Liver (tissue), 9 donors: ENCODE data around the gene MAP4K2. TPM values are rescaled to one million over a fixed set of nuclear protein-coding genes. Genes with fewer than 3 reads are reported as not detected.

Source experiments
- DNase-seq: peaks from one replicate; pipeline ENCODE4 v3.0.0-alpha.2; 2017; ENCODE audit warnings: low spot score
- H3K27ac ChIP-seq, 2 donors: one replicate each; pipeline ENCODE4 v1.7.0; 2013; ENCODE audit warnings: inconsistent platforms in 2 of 2, low read length in 2 of 2, control low read depth in 1 of 2, low read depth in 1 of 2, mild to moderate bottlenecking in 1 of 2
- H3K27me3 ChIP-seq, 4 donors: one replicate each; pipeline versions ENCODE4 v1.6.1 to v1.7.0; 2013; ENCODE audit warnings: low read length in 3 of 4, inconsistent platforms in 1 of 4, mild to moderate bottlenecking in 1 of 4, moderate library complexity in 1 of 4; ENCODE audit not compliant: control insufficient read depth in 4 of 4, insufficient read depth in 4 of 4
- H3K36me3 ChIP-seq, 4 donors: one replicate each; pipeline versions ENCODE4 v1.6.1 to v1.7.0; 2013; ENCODE audit warnings: low read length in 3 of 4, mild to moderate bottlenecking in 3 of 4, low read depth in 1 of 4, moderate library complexity in 1 of 4; ENCODE audit not compliant: control insufficient read depth in 4 of 4, insufficient read depth in 3 of 4
- H3K4me1 ChIP-seq, 4 donors: one replicate each; pipeline versions ENCODE4 v1.6.1 to v1.7.0; 2013; ENCODE audit warnings: low read length in 3 of 4, mild to moderate bottlenecking in 3 of 4, moderate library complexity in 1 of 4; ENCODE audit not compliant: control insufficient read depth in 4 of 4, insufficient read depth in 4 of 4
- H3K4me3 ChIP-seq, 3 donors: one replicate each; pipeline versions ENCODE4 v1.6.1 to v1.7.0; 2013; ENCODE audit warnings: low read length in 3 of 3, control low read depth in 1 of 3, low read depth in 1 of 3, mild to moderate bottlenecking in 1 of 3
- H3K9ac ChIP-seq, 2 donors: one replicate each; pipeline ENCODE4 v1.7.0; 2013; ENCODE audit warnings: low read length in 2 of 2, mild to moderate bottlenecking in 2 of 2, moderate library complexity in 2 of 2, control low read depth in 1 of 2, low read depth in 1 of 2
- H3K9me3 ChIP-seq, 4 donors: one replicate each; pipeline versions ENCODE4 v1.6.1 to v1.7.0; 2013; ENCODE audit warnings: low read length in 3 of 4; ENCODE audit not compliant: control insufficient read depth in 4 of 4
- ATF3 ChIP-seq: IDR thresholded peaks from 2 replicates; pipeline ENCODE4 v1.6.1; 2016; ENCODE audit warnings: antibody characterized with exemption
- EGR1 ChIP-seq, 2 donors: IDR thresholded peaks; 2 replicates each; pipeline ENCODE4 v1.6.1; 2016 to 2018; ENCODE audit warnings: antibody characterized with exemption in 2 of 2, low read depth in 2 of 2
- FOXA1 ChIP-seq: IDR thresholded peaks from 2 replicates; pipeline ENCODE4 v1.6.1; 2016; ENCODE audit warnings: antibody characterized with exemption
- FOXA2 ChIP-seq: IDR thresholded peaks from 2 replicates; pipeline ENCODE4 v1.6.1; 2016; ENCODE audit warnings: antibody characterized with exemption
- GABPA ChIP-seq, 2 donors: IDR thresholded peaks in 1 of 2; conservative IDR thresholded peaks in 1 of 2; 2 replicates each; pipeline ENCODE4 v1.6.1; 2016; ENCODE audit warnings: antibody characterized with exemption in 2 of 2, mild to moderate bottlenecking in 1 of 2, moderate library complexity in 1 of 2
- HNF4A ChIP-seq, 2 donors: conservative IDR thresholded peaks; 2 replicates each; pipeline ENCODE4 v1.6.1; 2016; ENCODE audit warnings: antibody characterized with exemption in 2 of 2, mild to moderate bottlenecking in 2 of 2
- HNF4G ChIP-seq: IDR thresholded peaks from 2 replicates; pipeline ENCODE4 v1.6.1; 2016; ENCODE audit warnings: antibody characterized with exemption
- JUND ChIP-seq, 2 donors: IDR thresholded peaks; 2 replicates each; pipeline ENCODE4 v1.6.1; 2016; ENCODE audit warnings: antibody characterized with exemption in 2 of 2
- MAX ChIP-seq: IDR thresholded peaks from 2 replicates; pipeline ENCODE4 v1.6.1; 2016; ENCODE audit warnings: antibody characterized with exemption
- RAD21 ChIP-seq, 2 donors: IDR thresholded peaks; 2 replicates each; pipeline ENCODE4 v1.6.1; 2016; ENCODE audit warnings: antibody characterized with exemption in 2 of 2, mild to moderate bottlenecking in 2 of 2
- REST ChIP-seq: IDR thresholded peaks from 2 replicates; pipeline ENCODE4 v1.6.1; 2016; ENCODE audit warnings: antibody characterized with exemption, mild to moderate bottlenecking
- RXRA ChIP-seq, 2 donors: IDR thresholded peaks; 2 replicates each; pipeline ENCODE4 v1.6.1; 2017 to 2018; ENCODE audit warnings: antibody characterized with exemption in 2 of 2, mild to moderate bottlenecking in 1 of 2
- SP1 ChIP-seq: IDR thresholded peaks from 2 replicates; pipeline ENCODE4 v1.6.1; 2018; ENCODE audit warnings: antibody characterized with exemption, mild to moderate bottlenecking
- TAF1 ChIP-seq: conservative IDR thresholded peaks from 2 replicates; pipeline ENCODE4 v1.6.1; 2016; ENCODE audit warnings: antibody characterized with exemption, mild to moderate bottlenecking
- YY1 ChIP-seq: IDR thresholded peaks from 2 replicates; pipeline ENCODE4 v1.6.1; 2016; ENCODE audit warnings: antibody characterized with exemption, mild to moderate bottlenecking
- WGBS: extraction: QIAGEN DNeasy Blood & Tissue Kit; methylation state at CpG from one replicate; pipeline ENCODE4 v1.1.7; 2013; 5-methylcytosine and 5-hydroxymethylcytosine counted together
- polyA plus RNA-seq, 2 donors: library from polyadenylated mRNA; stranded (reverse) in 1 of 2; unstranded in 1 of 2; fragments of 200-250 nt in 1 of 2; fragments of >200 nt in 1 of 2; fragmentation: Nextera tagmentation in 1 of 2; extraction: Ambion mirVana in 1 of 2; gene quantifications; one replicate each; pipeline versions ENCODE4 v1.2.1 to v1.2.3, GENCODE V29; 2013 to 2015
- total RNA-seq, 2 donors: library from RNA; depleted of rRNA; stranded (reverse); fragments of >200 nt; gene quantifications; one replicate each; pipeline ENCODE4 v1.2.3, GENCODE V29; 2014
- TF ChIP-seq, protein P1 (sequence below): fragments of 150-350 bp; IDR thresholded peaks from 2 replicates; pipeline ENCODE4 v1.5.1; 2017; ENCODE audit warnings: improper control_type of control experiment, low read depth, low read length; ENCODE audit not compliant: missing input control
- donor health status: healthy.
- donor health status: healthy.
- donor health status: healthy.
- donor health status: healthy.
- donor health status: healthy.

MAP4K2 gene
- total and polyA plus RNA-seq, 4 donors = 2.1 to 6.9 (median 3.5) TPM

DNA sequence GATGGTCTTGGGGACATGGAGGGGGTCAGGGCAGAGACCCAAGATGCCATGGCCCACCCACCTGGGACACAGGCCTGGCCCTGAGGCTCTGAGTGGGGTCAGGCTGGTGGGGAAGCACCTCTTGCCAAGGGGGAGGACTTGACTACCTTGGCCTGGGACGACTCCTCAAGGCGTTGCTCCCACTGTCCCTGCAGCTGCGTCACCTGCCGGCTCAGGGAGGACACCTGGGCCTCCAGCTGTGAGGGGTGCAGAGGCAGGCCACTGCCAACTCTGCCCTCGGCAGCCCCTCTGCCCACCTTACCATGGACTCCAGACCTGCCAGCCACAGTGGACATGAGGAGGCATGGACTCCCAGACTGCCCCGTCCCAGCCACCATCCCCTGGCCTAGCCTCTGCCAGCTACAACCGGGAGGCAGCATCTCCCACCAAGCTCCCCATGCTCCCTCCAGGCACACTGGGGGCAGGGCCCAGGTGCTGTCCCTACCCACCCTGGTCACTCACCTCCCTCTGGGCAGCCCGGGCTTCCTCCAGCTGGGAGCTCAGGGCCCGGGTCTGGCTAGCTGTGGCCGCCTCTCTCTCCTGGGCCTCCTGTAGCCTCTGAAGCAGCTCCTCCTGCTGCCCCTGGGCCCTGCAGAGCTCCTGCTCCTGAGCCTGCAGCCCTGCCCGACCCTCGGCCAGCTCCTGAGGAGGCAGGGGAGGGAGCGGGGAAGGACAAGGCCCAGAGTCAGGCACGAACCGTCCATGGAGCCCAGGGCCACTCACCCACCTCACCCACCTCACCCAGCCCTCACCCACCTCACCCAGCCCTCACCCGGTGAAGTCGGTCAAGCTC, 32.8 kb upstream of the MAP4K2 start:
- Histone ChIP-seq H3K9me3 (no peaks in the 10 kb centered on the region), H3K36me3 (no peaks in the 10 kb centered on the region), H3K9ac (no peak overlapping the region), H3K27ac (no peak overlapping the region), H3K27me3 (no peaks in the 10 kb centered on the region), H3K4me1 (no peaks in the 10 kb centered on the region), H3K4me3 (no peak overlapping the region)
- no peak for TF ChIP-seq REST
- TF ChIP-seq RXRA (IDR thresholded peaks at IDR 0.05) = no peak
- TF ChIP-seq, protein P1, sequence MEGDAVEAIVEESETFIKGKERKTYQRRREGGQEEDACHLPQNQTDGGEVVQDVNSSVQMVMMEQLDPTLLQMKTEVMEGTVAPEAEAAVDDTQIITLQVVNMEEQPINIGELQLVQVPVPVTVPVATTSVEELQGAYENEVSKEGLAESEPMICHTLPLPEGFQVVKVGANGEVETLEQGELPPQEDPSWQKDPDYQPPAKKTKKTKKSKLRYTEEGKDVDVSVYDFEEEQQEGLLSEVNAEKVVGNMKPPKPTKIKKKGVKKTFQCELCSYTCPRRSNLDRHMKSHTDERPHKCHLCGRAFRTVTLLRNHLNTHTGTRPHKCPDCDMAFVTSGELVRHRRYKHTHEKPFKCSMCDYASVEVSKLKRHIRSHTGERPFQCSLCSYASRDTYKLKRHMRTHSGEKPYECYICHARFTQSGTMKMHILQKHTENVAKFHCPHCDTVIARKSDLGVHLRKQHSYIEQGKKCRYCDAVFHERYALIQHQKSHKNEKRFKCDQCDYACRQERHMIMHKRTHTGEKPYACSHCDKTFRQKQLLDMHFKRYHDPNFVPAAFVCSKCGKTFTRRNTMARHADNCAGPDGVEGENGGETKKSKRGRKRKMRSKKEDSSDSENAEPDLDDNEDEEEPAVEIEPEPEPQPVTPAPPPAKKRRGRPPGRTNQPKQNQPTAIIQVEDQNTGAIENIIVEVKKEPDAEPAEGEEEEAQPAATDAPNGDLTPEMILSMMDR = no peak
- TF ChIP-seq SP1 = no peak
- TF ChIP-seq ATF3 = no peak
- TF ChIP-seq MAX = no peak
- no peak for TF ChIP-seq HNF4G
- TF ChIP-seq JUND (IDR thresholded peaks at IDR 0.05) = no peak
- no peak for TF ChIP-seq FOXA1
- WGBS = 94% methylated on average over 17 of the region's 17 CpGs
- DNase-seq = no peak

GRCh38 chr11:64834723-64835615, 32.0 kb upstream of the MAP4K2 start:
- Histone ChIP-seq H3K4me3 (no peak overlapping the region), H3K4me1 (no peaks in the 10 kb centered on the region), H3K36me3 (no peaks in the 10 kb centered on the region), H3K9me3 (no peaks in the 10 kb centered on the region), H3K9ac (no peak overlapping the region), H3K27ac (no peak overlapping the region), H3K27me3 (no peaks in the 10 kb centered on the region)
- DNase-seq = no peak
- TF ChIP-seq HNF4G = no peak
- TF ChIP-seq ATF3 = no peak
- TF ChIP-seq YY1 = no peak
- no peak for TF ChIP-seq HNF4A (conservative IDR thresholded peaks at IDR 0.05)
- TF ChIP-seq TAF1 = no peak
- TF ChIP-seq, protein P1 = no peak
- TF ChIP-seq FOXA2 = no peak
- TF ChIP-seq EGR1 (IDR thresholded peaks at IDR 0.05; ENCODE audit: low read depth in 2 of 2) = no peak
- no peak for TF ChIP-seq JUND (IDR thresholded peaks at IDR 0.05)
- TF ChIP-seq SP1 = no peak
- no peak for TF ChIP-seq RAD21 (IDR thresholded peaks at IDR 0.05)
- no peak for TF ChIP-seq GABPA (IDR thresholded peaks at IDR 0.05 in 1 of 2, conservative IDR thresholded peaks at IDR 0.05 in 1 of 2)
- WGBS = 89% methylated on average over 29 of the region's 29 CpGs
